ENCODE data around the gene PLTP.
"Not testable (repeated sequence)": the region's sequence is repeated elsewhere in the genome, so short reads cannot be mapped to it uniquely, and the experiment has no call there.

PLTP gene

DNA sequence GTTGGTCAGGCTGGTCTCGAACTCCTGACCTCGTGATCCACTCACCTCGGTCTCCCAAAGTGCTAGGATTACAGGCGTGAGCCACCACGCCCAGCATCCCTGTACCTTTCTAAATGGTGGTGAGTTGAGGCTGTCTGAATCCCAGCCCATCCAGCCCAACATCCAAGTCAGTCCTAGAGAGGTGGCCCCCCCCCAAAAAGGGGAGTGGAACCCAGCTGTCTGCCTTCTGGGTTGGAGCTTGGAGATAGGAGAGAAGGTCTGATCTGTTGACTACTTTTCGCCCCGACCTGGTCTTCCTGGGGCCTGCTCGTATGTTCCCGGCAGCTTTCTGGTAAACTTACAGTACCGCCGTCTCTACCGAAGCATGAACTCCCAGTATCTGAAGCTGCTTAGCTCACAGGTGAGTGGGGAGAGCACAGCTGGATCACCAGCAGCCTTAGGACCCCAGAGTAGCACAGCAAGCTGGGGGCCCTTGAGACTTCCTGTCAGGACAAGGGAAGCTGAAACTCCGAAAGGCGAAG lies 15.3 kb downstream of the PLTP start:
- no peak for DNase-seq

GRCh38 chr20:45894797-45895196 lies 17.2 kb downstream of the PLTP start:
- DNase-seq = no peak

- no peak for DNase-seq
Measured at GRCh38 chr20:45893831-45894230, 18.1 kb downstream of the PLTP start.

DNA sequence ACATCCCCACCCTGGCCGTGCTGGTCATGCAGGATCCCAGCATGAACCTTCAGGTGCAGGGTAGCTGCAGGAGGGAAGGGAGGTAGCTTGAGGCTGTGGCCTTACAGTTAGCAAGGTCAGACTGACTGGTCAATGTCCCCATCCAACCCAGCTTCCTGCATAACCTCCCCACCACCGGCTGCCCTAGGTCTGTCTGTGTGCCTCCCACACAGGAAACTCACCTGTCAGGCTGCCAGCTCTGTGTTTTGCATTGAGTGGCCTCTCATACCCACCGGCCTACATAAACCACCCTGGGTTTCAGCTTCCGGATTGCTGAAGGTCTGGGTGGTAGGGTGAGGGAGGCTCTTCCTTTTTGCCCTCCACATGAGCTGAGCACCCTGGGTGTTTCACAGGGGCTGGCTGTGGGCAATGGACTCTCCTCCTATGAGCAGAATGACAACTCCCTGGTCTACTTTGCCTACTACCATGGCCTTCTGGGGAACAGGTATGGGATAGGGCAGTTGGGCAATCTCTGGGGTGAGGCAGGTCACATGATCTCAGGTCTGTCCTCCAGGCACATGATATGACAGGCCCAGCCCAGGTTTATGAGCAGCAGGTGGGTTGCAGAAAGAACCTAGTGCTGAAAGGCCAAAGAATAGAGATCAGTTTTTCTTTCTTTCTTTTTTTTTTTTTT lies 19.0 kb downstream of the PLTP start:
- no peak for DNase-seq

- DNase-seq = peak; percentile 73
Measured at GRCh38 chr20:45892049-45892825, 19.7 kb downstream of the PLTP start.

DNA sequence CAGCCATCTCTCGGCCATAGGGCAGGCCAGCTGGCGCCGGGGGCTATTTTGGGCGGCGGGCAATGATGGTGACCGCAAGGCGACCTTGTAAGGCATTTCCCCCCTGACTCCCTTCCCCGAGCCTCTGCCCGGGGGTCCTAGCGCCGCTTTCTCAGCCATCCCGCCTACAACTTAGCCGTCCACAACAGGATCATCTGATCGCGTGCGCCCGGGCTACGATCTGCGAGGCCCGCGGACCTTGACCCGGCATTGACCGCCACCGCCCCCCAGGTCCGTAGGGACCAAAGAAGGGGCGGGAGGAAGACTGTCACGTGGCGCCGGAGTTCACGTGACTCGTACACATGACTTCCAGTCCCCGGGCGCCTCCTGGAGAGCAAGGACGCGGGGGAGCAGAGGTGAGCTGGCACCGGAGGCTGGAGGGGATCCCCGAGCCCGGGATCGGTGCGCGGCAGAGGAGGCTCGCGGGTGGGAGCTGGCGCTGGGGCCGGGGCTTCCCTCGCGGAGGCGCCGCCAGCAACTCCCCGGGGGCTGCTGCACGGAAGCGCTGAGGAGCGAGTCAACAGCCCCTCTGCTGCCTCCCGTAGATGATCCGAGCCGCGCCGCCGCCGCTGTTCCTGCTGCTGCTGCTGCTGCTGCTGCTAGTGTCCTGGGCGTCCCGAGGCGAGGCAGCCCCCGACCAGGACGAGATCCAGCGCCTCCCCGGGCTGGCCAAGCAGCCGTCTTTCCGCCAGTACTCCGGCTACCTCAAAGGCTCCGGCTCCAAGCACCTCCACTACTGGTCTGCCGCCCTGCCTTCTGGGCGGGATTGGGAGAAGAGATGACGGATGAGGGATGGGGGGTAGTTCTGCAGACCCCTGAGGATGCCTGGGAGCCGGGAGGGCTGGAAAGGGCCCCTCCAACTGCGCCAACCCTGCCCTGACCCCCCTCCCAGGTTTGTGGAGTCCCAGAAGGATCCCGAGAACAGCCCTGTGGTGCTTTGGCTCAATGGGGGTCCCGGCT lies 20.7 kb downstream of the PLTP start, which contains the start of the genes CTSA and NEURL2:
TSS of gene CTSA (plus strand) at position 351 of the 999 bp plus-strand sequence. CDS start at position 585, 234 bp downstream.
TSS of gene NEURL2 (minus strand) at position 224 of the 999 bp plus-strand sequence. CDS start at position 7, 217 bp downstream.
- peak; percentile 99 for DNase-seq

GRCh38 chr20:45890077-45890984 lies 21.6 kb downstream of the PLTP start:
- DNase-seq = no peak

GRCh38 chr20:45888681-45889080 lies 23.3 kb downstream of the PLTP start:
- DNase-seq = no peak

DNA sequence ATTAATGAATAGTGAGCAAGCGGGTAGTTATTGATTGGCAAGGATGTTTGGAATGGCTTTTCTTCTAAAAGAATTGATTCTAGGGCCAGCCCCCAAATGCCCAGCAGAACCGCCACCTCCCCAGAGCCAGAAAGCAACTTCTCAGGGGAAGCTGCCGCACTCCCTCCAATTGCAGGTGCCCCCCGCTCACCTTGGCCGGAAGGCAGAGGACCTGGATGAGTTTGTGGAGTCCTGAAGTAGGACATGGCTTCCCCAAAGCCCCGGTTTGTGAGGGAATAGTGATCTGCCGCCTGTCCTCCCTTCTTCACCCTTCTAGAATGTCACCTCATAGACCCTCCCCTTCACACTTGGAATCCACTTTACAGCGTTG lies 24.6 kb downstream of the PLTP start, which contains the start of gene SPATA25:
TSS of gene SPATA25 (minus strand) at position 277 of the 370 bp plus-strand sequence. CDS start at position 245, 32 bp downstream.
- no peak for DNase-seq

DNA sequence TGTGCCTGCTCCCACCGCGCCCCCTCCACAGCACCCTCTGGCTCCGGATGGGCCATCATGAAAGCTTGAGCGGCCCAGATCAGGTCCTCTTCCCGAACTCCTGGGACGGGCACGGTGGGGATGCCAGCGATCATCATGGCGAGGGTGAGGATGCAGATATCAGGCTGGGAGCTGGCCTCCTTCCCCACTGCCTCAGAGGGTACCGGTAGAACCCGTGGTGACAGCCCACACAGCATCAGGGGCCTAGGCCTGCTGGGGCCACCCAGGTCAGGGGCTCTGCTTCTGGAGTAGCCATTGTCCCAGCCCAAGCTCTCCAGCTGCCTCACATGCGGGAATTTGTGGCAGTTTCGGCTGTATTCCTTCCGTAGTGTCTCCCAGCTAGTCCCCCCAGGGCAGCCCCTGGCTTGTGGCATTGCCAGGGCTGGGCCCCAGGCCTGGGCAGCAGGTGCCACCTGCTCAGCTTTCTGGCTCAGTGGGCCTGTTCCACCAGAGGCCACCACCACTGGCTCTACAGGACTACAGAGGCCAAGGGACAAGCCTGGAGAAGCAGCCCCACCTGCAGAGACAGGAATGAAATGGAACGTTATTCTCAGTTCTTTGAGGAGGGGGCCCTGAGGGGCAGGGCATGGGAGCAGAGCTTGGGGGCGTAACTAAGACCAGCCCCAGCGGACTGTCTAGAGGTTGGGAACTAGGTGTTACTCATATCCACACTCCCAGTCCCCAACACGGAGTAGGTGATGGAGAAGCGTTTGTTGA lies 25.2 kb downstream of the PLTP start:
- DNase-seq = no peak

DNA sequence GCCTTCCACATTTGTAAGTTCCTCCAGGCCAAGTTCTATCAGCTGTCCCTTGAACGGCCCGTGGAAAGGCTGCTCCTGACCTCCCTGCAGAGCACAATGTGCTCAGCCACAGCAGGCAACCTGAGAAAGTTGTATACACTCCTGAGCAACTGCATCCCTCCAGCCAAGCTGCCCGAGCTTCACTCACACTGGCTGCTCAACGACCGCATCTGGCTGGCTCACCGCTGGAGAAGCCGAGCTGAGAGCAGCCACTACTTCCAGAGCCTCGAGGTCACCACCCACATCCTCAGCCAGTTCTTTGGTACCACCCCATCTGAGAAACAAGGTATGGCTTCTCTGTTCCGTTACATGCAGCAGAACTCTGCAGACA lies 28.9 kb downstream of the PLTP start:
- no peak for DNase-seq

- no peak for DNase-seq
Measured at GRCh38 chr20:45882469-45883099, 29.4 kb downstream of the PLTP start.

- peak; percentile 90 for DNase-seq
Measured at GRCh38 chr20:45880988-45881788, 30.8 kb downstream of the PLTP start, which contains the start of gene ZSWIM1. TSS of gene ZSWIM1 (plus strand) at chr20:45881227. CDS start at chr20:45882593, 1,366 bp downstream.

GRCh38 chr20:45878076-45878761 lies 33.7 kb downstream of the PLTP start:
- no peak for DNase-seq

GRCh38 chr20:45874576-45874975 lies 37.4 kb downstream of the PLTP start:
- no peak for DNase-seq

DNA sequence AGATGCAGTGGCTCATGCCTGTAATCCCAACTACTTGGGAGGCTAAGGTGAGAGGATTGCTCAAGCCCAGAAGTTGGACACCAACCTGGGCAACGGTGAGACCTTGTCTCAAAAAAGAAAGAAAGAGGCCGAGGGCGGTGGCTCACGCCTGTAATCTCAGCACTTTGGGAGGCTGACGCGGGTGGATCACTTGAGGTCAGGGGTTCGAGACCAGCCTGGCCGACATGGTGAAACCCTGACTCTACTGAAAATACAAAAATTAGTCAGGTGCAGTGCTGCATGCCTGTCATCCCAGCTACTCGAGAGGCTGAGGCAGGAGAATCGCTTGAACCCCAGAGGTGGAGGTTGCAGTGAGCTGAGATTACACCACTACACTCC lies 37.9 kb downstream of the PLTP start:
- not testable (repeated sequence) for DNase-seq

- DNase-seq = no peak
Measured at GRCh38 chr20:45873409-45874103, 38.4 kb downstream of the PLTP start.

- DNase-seq = no peak
Measured at GRCh38 chr20:45872626-45873025, 39.3 kb downstream of the PLTP start.
